Neural progenitor cell (in vitro differentiated cells): ENCODE data around the gene PLEKHA7.

ENCODE experiments used
- CTCF ChIP-seq: fragments of 200-600 bp; sonication (generic); IDR thresholded peaks from 2 replicates; pipeline ENCODE4 v1.5.1; 2017; ENCODE audit warnings: antibody characterized with exemption, mild to moderate bottlenecking
- EZH2 ChIP-seq: fragments of 200-600 bp; sonication (generic); IDR thresholded peaks from 2 replicates; pipeline ENCODE4 v1.6.1; 2017; ENCODE audit warnings: antibody characterized with exemption, mild to moderate bottlenecking, moderate library complexity
- EZH2phosphoT487 ChIP-seq: fragments of 200-600 bp; sonication (generic); IDR thresholded peaks from 2 replicates; pipeline ENCODE4 v1.6.1; 2017; ENCODE audit warnings: antibody characterized with exemption

- TF ChIP-seq EZH2phosphoT487 (no peak), CTCF (no peak), EZH2 (no peak)
These were observed 265.1 kb downstream of the PLEKHA7 start for GRCh38 chr11:16749092-16749491.
